K562 (cell line): ENCODE measurements around the gene NT5C1A. TPM values are rescaled to one million over a fixed set of nuclear protein-coding genes. Genes with fewer than 3 reads are reported as not detected.

Source experiments
- BRD4 ChIP-seq: fragments of 200-600 bp; sonication (generic); IDR thresholded peaks from 2 replicates; pipeline ENCODE4 v1.6.1; 2017; ENCODE audit warnings: inconsistent platforms
- EZH2 ChIP-seq: IDR thresholded peaks from 2 replicates; pipeline ENCODE4 v1.6.1; 2012; ENCODE audit warnings: low read depth, mild to moderate bottlenecking, inconsistent platforms, low read length, borderline replicate concordance
- PYGO2 ChIP-seq: fragments of 450-650 bp; IDR thresholded peaks from 2 replicates; pipeline ENCODE4 v1.6.1; 2016; ENCODE audit warnings: mild to moderate bottlenecking, missing genetic modification characterization, moderate library complexity, missing compliant biosample characterization
- RAD51 ChIP-seq: fragments of 450-650 bp; IDR thresholded peaks from 2 replicates; pipeline ENCODE4 v1.7.1; 2016; ENCODE audit warnings: low read depth, mild to moderate bottlenecking, borderline replicate concordance
- RB1 ChIP-seq: fragments of 450-650 bp; IDR thresholded peaks from 2 replicates; pipeline ENCODE4 v1.6.1; 2017; ENCODE audit warnings: low read depth, mild to moderate bottlenecking
- SMC3 ChIP-seq: conservative IDR thresholded peaks from 2 replicates; pipeline ENCODE4 v1.6.1; 2011; ENCODE audit warnings: low read depth, low read length, improper control_type of control experiment; ENCODE audit not compliant: insufficient read depth
- polyA plus RNA-seq, 8 experiments: library from polyadenylated mRNA; depleted of rRNA in 4 of 8; stranded (reverse) in 5 of 8; unstranded in 3 of 8; fragments of >200 nt; fragmentation: Nextera tagmentation in 2 of 8; fragmentation: Illumina TruSeq in 1 of 8; extraction: Ambion mirVana in 2 of 8; extraction: Trizol in 1 of 8; gene quantifications; 2 replicates each; pipeline versions ENCODE4 v1.2.1 to v1.2.3, GENCODE V29; 2011 to 2014; ENCODE audit warnings: inconsistent platforms in 1 of 8, missing spikeins in 1 of 8
- total RNA-seq, 7 experiments: library from RNA; depleted of rRNA in 6 of 7; stranded (reverse); fragments of >200 nt in 6 of 7; fragmentation: Illumina TruSeq in 2 of 7; extraction: Trizol in 2 of 7; gene quantifications; 2 replicates each; pipeline versions ENCODE4 v1.2.1 to v1.2.3, GENCODE V29; 2011 to 2021; ENCODE audit warnings: low replicate concordance in 1 of 7
- TF ChIP-seq, protein P1 (sequence below): fragments of 200-800 bp; sonication (Bioruptor generic); IDR thresholded peaks from 2 replicates; pipeline ENCODE4 v1.6.1; 2017; ENCODE audit warnings: missing genetic modification characterization, missing compliant biosample characterization
- TF ChIP-seq, protein P2 (sequence below): sonication (generic); formaldehyde crosslinking; IDR thresholded peaks from 2 replicates; pipeline ENCODE4 v1.8.0; 2022; ENCODE audit warnings: missing genetic modification reagents, mild to moderate bottlenecking, moderate library complexity, borderline replicate concordance

Gene NT5C1A
- total and polyA plus RNA-seq, 9 of the 15 experiments (the other 6 are each of a cell fraction or from before 2014, with no cell fraction given), result not detected

DNA sequence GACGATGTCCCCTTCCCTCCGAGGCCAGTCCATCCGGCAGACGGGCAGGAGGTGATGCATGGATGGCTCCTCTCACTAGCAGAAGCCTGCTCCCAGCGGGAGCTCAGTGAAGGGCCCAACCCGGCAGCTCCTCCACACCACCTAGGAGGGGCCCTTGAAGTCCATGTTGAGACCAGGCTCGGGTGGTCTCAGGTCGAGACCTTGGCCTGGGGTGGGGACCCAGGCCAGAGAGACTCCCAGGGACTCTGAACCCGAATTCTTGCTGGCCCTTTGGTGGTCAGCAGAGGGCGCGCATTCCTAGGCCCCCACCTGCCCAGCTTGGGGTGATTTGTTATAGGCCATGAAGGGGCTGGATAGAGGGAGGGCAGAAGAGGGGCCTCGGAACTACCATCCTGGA, 642 bp upstream of the NT5C1A start (continued):
- TF ChIP-seq PYGO2 (tag), result no peak
- no peak for TF ChIP-seq RAD51
- TF ChIP-seq, protein P1, sequence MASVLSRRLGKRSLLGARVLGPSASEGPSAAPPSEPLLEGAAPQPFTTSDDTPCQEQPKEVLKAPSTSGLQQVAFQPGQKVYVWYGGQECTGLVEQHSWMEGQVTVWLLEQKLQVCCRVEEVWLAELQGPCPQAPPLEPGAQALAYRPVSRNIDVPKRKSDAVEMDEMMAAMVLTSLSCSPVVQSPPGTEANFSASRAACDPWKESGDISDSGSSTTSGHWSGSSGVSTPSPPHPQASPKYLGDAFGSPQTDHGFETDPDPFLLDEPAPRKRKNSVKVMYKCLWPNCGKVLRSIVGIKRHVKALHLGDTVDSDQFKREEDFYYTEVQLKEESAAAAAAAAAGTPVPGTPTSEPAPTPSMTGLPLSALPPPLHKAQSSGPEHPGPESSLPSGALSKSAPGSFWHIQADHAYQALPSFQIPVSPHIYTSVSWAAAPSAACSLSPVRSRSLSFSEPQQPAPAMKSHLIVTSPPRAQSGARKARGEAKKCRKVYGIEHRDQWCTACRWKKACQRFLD (CRISPR knock-in tag), result no peak
- no peak for TF ChIP-seq BRD4
- TF ChIP-seq EZH2, result 0 out of 2 replicates have a peak, but pooled peaks have one; percentile 6
- TF ChIP-seq SMC3, result peak; percentile 74
- TF ChIP-seq RB1, result peak; percentile 58; the same call in 1 of the 2 replicates
- TF ChIP-seq, protein P2, sequence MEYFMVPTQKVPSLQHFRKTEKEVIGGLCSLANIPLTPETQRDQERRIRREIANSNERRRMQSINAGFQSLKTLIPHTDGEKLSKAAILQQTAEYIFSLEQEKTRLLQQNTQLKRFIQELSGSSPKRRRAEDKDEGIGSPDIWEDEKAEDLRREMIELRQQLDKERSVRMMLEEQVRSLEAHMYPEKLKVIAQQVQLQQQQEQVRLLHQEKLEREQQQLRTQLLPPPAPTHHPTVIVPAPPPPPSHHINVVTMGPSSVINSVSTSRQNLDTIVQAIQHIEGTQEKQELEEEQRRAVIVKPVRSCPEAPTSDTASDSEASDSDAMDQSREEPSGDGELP (CRISPR knock-in tag), result peak; percentile 28; the same call in 1 of the 2 replicates
